Osteocyte (in vitro differentiated cells): ENCODE results near the gene UROS. TPM values are rescaled to one million over a fixed set of nuclear protein-coding genes. Genes with fewer than 3 reads are reported as not detected.

Experiments
- DNase-seq: peaks from one replicate; pipeline ENCODE4 v3.0.0; 2021; ENCODE audit warnings: mixed read lengths; ENCODE audit not compliant: unreplicated experiment; ENCODE audit errors: extremely low spot score
- H3K27ac Mint-ChIP-seq: one replicate; pipeline ENCODE4 v1.8.0; 2021; ENCODE audit warnings: mild to moderate bottlenecking, mixed read lengths; ENCODE audit not compliant: unreplicated experiment
- H3K27me3 Mint-ChIP-seq: one replicate; pipeline ENCODE4 v1.8.0; 2021; ENCODE audit warnings: mixed read lengths; ENCODE audit not compliant: unreplicated experiment
- H3K36me3 Mint-ChIP-seq: one replicate; pipeline ENCODE4 v1.8.0; 2021; ENCODE audit warnings: mixed read lengths; ENCODE audit not compliant: unreplicated experiment
- H3K4me1 Mint-ChIP-seq: one replicate; pipeline ENCODE4 v1.8.0; 2021; ENCODE audit warnings: mixed read lengths; ENCODE audit not compliant: unreplicated experiment
- H3K4me3 Mint-ChIP-seq: one replicate; pipeline ENCODE4 v1.8.0; 2021; ENCODE audit warnings: mild to moderate bottlenecking, moderate library complexity, mixed read lengths; ENCODE audit not compliant: unreplicated experiment
- H3K9me3 Mint-ChIP-seq: one replicate; pipeline ENCODE4 v1.8.0; 2021; ENCODE audit warnings: mixed read lengths; ENCODE audit not compliant: unreplicated experiment
- CTCF ChIP-seq: fragments of 200-600 bp; sonication (generic); IDR thresholded peaks from 2 replicates; pipeline ENCODE4 v1.5.0; 2021; ENCODE audit warnings: antibody characterized with exemption, mild to moderate bottlenecking, moderate library complexity
- total RNA-seq: library from RNA; stranded (reverse); gene quantifications from 2 replicates; pipeline ENCODE4 v1.2.1, GENCODE V29; 2021

The UROS gene
- total RNA-seq, 1 donor from 2014 or later: 68.0 TPM

DNA sequence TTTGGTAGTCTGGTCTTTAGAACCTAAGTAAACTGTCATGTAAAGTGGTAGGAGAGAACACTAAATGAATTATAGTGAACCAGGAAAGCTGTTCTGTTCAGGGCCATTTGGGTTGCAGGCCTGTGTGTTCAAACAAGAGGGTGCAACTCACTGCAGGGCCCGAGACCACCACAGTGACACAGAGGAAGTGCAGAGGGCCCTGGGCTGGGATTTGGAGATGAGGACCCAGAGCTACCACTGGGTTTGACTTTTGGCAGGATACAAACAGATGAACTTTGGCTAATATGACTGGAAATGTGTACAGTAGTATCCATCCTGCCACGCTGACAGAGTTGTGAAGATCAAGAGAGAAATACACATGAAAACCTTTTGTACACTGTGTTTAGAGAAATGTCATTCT lies 57.2 kb downstream of the UROS start:
- H3K9me3 Mint-ChIP-seq: no peaks in the 10 kb centered on the region
- no peak overlapping the region for H3K4me3 Mint-ChIP-seq
- no peaks in the 10 kb centered on the region for H3K27me3 Mint-ChIP-seq
- H3K4me1 Mint-ChIP-seq: no peaks in the 10 kb centered on the region
- no peak for DNase-seq
- H3K36me3 Mint-ChIP-seq: peaks cover 40% of the 10 kb centered on the region
- H3K27ac Mint-ChIP-seq: no peak overlapping the region
- TF ChIP-seq CTCF: no peak

DNA sequence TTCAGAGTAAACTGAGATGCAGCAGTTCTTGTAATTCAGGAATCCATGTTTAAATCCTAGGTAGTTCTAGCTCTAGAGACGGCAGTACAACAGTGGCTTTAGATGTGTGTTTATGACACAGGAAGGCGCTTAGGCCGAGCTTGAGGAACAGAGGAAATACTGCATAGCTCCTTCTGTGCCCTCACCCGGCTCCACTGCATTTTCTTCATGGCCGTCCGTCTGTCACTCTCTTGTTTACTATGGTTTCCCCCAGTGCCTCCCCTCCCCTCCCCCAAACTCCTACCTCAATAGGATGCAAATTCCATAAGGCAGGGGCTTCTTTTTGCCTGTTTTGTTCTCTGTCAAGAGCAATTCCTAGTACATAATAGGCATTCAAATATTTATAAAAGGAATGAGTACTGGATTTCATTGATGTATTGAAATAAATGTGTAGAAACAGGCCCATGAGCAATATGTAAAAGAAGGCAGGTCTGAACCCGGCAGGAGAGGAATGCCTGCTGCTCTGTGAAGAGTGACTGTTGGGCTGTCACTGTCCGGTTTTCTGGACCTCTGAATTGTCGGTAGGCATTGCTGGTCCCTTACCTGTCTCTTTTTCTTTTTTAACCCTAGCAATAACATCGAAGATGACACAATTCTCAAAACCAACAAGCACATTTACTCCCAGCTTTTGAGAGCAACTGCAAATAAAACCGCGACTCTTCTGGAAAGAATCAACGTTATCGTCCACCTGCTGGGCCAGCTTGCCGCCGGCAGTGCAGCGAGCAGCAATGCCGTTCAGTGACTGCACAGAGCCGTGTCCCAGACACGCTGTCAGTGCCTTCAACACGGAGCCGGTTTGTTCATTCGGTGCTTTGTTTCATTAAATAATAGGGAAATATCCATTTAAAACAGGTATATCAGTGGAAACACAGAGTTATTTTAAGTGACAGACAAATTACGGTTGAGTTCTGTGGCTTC lies 60.1 kb downstream of the UROS start:
- peaks cover 55% of the 10 kb centered on the region for H3K36me3 Mint-ChIP-seq
- H3K4me3 Mint-ChIP-seq: no peak overlapping the region
- H3K27me3 Mint-ChIP-seq: no peaks in the 10 kb centered on the region
- no peak for DNase-seq
- TF ChIP-seq CTCF: no peak
- H3K27ac Mint-ChIP-seq: no peak overlapping the region
- H3K9me3 Mint-ChIP-seq: no peaks in the 10 kb centered on the region
- H3K4me1 Mint-ChIP-seq: no peaks in the 10 kb centered on the region

DNA sequence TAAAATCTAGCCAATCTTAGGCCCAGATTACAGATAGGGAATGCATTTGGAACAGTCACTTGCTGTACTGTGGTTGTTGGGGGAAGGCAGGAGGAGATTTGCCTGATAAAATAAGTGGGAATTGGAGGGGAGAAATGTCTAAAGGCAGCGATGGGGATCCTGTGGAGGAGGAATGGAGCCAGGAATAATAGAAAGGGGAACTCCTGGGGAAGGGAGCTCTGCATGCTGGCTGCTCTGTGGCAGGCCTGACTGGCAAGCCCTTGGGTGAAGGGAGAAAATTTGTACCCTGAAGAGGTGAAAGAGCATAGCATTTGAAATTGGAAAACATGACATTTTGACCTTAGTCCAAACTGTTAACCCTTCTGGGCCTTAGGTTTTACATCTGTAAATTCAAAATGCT lies 61.1 kb downstream of the UROS start:
- DNase-seq: no peak
- H3K9me3 Mint-ChIP-seq: no peaks in the 10 kb centered on the region
- H3K4me3 Mint-ChIP-seq: no peak overlapping the region
- H3K27ac Mint-ChIP-seq: peak overlapping the region; percentile 33
- H3K4me1 Mint-ChIP-seq: no peaks in the 10 kb centered on the region
- no peak for TF ChIP-seq CTCF
- H3K36me3 Mint-ChIP-seq: peaks cover 60% of the 10 kb centered on the region
- no peaks in the 10 kb centered on the region for H3K27me3 Mint-ChIP-seq

- DNase-seq: no peak
- Mint-ChIP-seq H3K36me3 (peaks cover 58% of the 10 kb centered on the region), H3K4me1 (no peaks in the 10 kb centered on the region), H3K27me3 (no peaks in the 10 kb centered on the region), H3K4me3 (no peak overlapping the region), H3K27ac (no peak overlapping the region), H3K9me3 (no peaks in the 10 kb centered on the region)
- TF ChIP-seq CTCF: no peak
Measured at GRCh38 chr10:125757742-125758141, 65.3 kb downstream of the UROS start.

GRCh38 chr10:125756853-125757487 lies 66.1 kb downstream of the UROS start:
- H3K4me1 Mint-ChIP-seq: no peaks in the 10 kb centered on the region
- no peaks in the 10 kb centered on the region for H3K9me3 Mint-ChIP-seq
- no peaks in the 10 kb centered on the region for H3K27me3 Mint-ChIP-seq
- H3K4me3 Mint-ChIP-seq: no peak overlapping the region
- TF ChIP-seq CTCF: no peak
- peaks cover 58% of the 10 kb centered on the region for H3K36me3 Mint-ChIP-seq
- no peak overlapping the region for H3K27ac Mint-ChIP-seq
- DNase-seq: no peak
